HepG2 (cell line): ENCODE results near the gene CCDC157. TPM values are rescaled to one million over a fixed set of nuclear protein-coding genes. Genes with fewer than 3 reads are reported as not detected.

Source experiments
- CBFB ChIP-seq: sonication (generic); formaldehyde crosslinking; IDR thresholded peaks from 2 replicates; pipeline ENCODE4 v1.4.0; 2020; ENCODE audit warnings: missing genetic modification reagents
- CBX5 ChIP-seq: sonication (generic); formaldehyde crosslinking; IDR thresholded peaks from 2 replicates; pipeline ENCODE4 v1.4.0; 2020; ENCODE audit warnings: missing genetic modification reagents, borderline replicate concordance
- FOSL2 ChIP-seq: sonication (generic); formaldehyde crosslinking; IDR thresholded peaks from 2 replicates; pipeline ENCODE4 v1.4.0; 2020; ENCODE audit warnings: missing genetic modification reagents
- HDAC1 ChIP-seq: sonication (generic); formaldehyde crosslinking; IDR thresholded peaks from 2 replicates; pipeline ENCODE4 v1.5.1; 2020; ENCODE audit warnings: mild to moderate bottlenecking, missing genetic modification reagents
- KDM5A ChIP-seq: fragments of 200-600 bp; sonication (generic); IDR thresholded peaks from 2 replicates; pipeline ENCODE4 v1.7.0; 2018; ENCODE audit warnings: antibody characterized with exemption, mild to moderate bottlenecking, low read length, borderline replicate concordance
- MIER3 ChIP-seq: IDR thresholded peaks from 2 replicates; pipeline ENCODE4 v1.6.1; 2016; ENCODE audit warnings: missing compliant biosample characterization, borderline replicate concordance
- MXI1 ChIP-seq: IDR thresholded peaks from 3 replicates; pipeline ENCODE4 v1.6.1; 2012; ENCODE audit warnings: low read depth, low read length, inconsistent platforms, borderline replicate concordance
- PHF21A ChIP-seq: sonication (generic); formaldehyde crosslinking; IDR thresholded peaks from 2 replicates; pipeline ENCODE4 v1.5.0; 2020; ENCODE audit warnings: mild to moderate bottlenecking, missing genetic modification reagents
- RBM22 ChIP-seq: fragments of 200-400 bp; formaldehyde crosslinking; optimal IDR thresholded peaks from 2 replicates; pipeline ENCODE3; 2017; ENCODE audit warnings: mild to moderate bottlenecking, low read length, moderate library complexity
- SP4 ChIP-seq: sonication (generic); formaldehyde crosslinking; IDR thresholded peaks from 2 replicates; pipeline ENCODE4 v1.8.1; 2023; ENCODE audit warnings: mild to moderate bottlenecking, missing genetic modification reagents
- TGIF2 ChIP-seq: IDR thresholded peaks from 2 replicates; pipeline ENCODE4 v1.6.1; 2016; ENCODE audit warnings: control low read depth, missing compliant biosample characterization
- TMF1 ChIP-seq: sonication (generic); formaldehyde crosslinking; IDR thresholded peaks from 2 replicates; pipeline ENCODE4 v1.8.1; 2022; ENCODE audit warnings: low read depth, missing genetic modification reagents
- ZBTB7A ChIP-seq: sonication (generic); formaldehyde crosslinking; IDR thresholded peaks from 2 replicates; pipeline ENCODE4 v1.8.0; 2022; ENCODE audit warnings: mild to moderate bottlenecking, missing genetic modification reagents
- ZNF17 ChIP-seq: sonication (generic); formaldehyde crosslinking; IDR thresholded peaks from 2 replicates; pipeline ENCODE4 v1.5.0; 2020; ENCODE audit warnings: mild to moderate bottlenecking, missing genetic modification reagents
- ZNF30 ChIP-seq: sonication (generic); formaldehyde crosslinking; IDR thresholded peaks from 2 replicates; pipeline ENCODE4 v1.5.0; 2020; ENCODE audit warnings: mild to moderate bottlenecking, missing genetic modification reagents
- ZNF574 ChIP-seq: sonication (generic); formaldehyde crosslinking; IDR thresholded peaks from 2 replicates; pipeline ENCODE4 v1.4.0; 2020; ENCODE audit warnings: missing genetic modification reagents
- ZNF841 ChIP-seq: sonication (generic); formaldehyde crosslinking; IDR thresholded peaks from 2 replicates; pipeline ENCODE4 v1.8.1; 2023; ENCODE audit warnings: missing genetic modification reagents, borderline replicate concordance
- ZSCAN20 ChIP-seq: sonication (generic); formaldehyde crosslinking; IDR thresholded peaks from 2 replicates; pipeline ENCODE4 v1.4.0; 2020; ENCODE audit warnings: missing genetic modification reagents, mild to moderate bottlenecking, borderline replicate concordance
- polyA plus RNA-seq, 8 experiments: library from polyadenylated mRNA; depleted of rRNA in 3 of 8; stranded (reverse) in 7 of 8; unstranded in 1 of 8; fragments of >200 nt; fragmentation: Illumina TruSeq in 4 of 8; extraction: Trizol in 4 of 8; gene quantifications; 2 replicates each; pipeline versions ENCODE4 v1.2.1 to v1.2.3, GENCODE V29; 2011 to 2016; ENCODE audit warnings: low read depth in 4 of 8, missing spikeins in 1 of 8, mixed read lengths in 1 of 8; ENCODE audit not compliant: insufficient read depth in 1 of 8
- total RNA-seq, 5 experiments: library from RNA; depleted of rRNA; stranded (reverse); fragments of >200 nt; fragmentation: Illumina TruSeq; extraction: Trizol; gene quantifications; 2 replicates each; pipeline ENCODE4 v1.2.3, GENCODE V29; 2016; ENCODE audit warnings: low read depth in 1 of 5
- TF ChIP-seq, protein P1 (sequence below): sonication (generic); formaldehyde crosslinking; IDR thresholded peaks from 2 replicates; pipeline ENCODE4 v1.5.0; 2020; ENCODE audit warnings: mild to moderate bottlenecking, missing genetic modification reagents
- TF ChIP-seq, protein P2 (sequence below): IDR thresholded peaks from 2 replicates; pipeline ENCODE4 v1.6.1; 2016; ENCODE audit warnings: mild to moderate bottlenecking
- TF ChIP-seq, protein P3 (sequence below): sonication (generic); formaldehyde crosslinking; IDR thresholded peaks from 2 replicates; pipeline ENCODE4 v1.8.0; 2022; ENCODE audit warnings: missing genetic modification reagents, low read depth, mild to moderate bottlenecking, borderline replicate concordance
- TF ChIP-seq, protein P4 (sequence below): sonication (generic); formaldehyde crosslinking; IDR thresholded peaks from 2 replicates; pipeline ENCODE4 v1.4.0; 2020; ENCODE audit warnings: mild to moderate bottlenecking, missing genetic modification reagents

Gene CCDC157
- total and polyA plus RNA-seq, 2 of the 13 experiments (the other 11 are each of a cell fraction or from before 2014, with no cell fraction given), result 1.4 to 1.6 TPM

- TF ChIP-seq ZNF574 (peak; percentile 85), TGIF2 (CRISPR knock-in tag) (peak; percentile 38; the same call in 1 of the 2 replicates), ZSCAN20 (CRISPR knock-in tag) (no peak), SP4 (peak; percentile 88), ZBTB7A (CRISPR knock-in tag) (no peak; the same call in 1 of the 2 replicates), ZNF17 (0 out of 2 replicates have a peak, but pooled peaks have one; percentile 18), FOSL2 (CRISPR knock-in tag) (peak; percentile 64), ZNF30 (CRISPR knock-in tag) (no peak), PHF21A (CRISPR knock-in tag) (peak; percentile 86), MXI1 (peak; percentile 81; the same call in 2 of the 3 replicates), CBFB (CRISPR knock-in tag) (peak; percentile 65; the same call in 1 of the 2 replicates), TMF1 (CRISPR knock-in tag) (no peak), CBX5 (CRISPR knock-in tag) (peak; percentile 79; the same call in 1 of the 2 replicates), HDAC1 (CRISPR knock-in tag) (peak; percentile 53; the same call in 1 of the 2 replicates), RBM22 (peak; percentile 74), ZNF841 (CRISPR knock-in tag) (no peak), MIER3 (CRISPR knock-in tag) (peak; percentile 88; the same call in 1 of the 2 replicates), KDM5A (peak; percentile 35; the same call in 1 of the 2 replicates)
- TF ChIP-seq, protein P1, sequence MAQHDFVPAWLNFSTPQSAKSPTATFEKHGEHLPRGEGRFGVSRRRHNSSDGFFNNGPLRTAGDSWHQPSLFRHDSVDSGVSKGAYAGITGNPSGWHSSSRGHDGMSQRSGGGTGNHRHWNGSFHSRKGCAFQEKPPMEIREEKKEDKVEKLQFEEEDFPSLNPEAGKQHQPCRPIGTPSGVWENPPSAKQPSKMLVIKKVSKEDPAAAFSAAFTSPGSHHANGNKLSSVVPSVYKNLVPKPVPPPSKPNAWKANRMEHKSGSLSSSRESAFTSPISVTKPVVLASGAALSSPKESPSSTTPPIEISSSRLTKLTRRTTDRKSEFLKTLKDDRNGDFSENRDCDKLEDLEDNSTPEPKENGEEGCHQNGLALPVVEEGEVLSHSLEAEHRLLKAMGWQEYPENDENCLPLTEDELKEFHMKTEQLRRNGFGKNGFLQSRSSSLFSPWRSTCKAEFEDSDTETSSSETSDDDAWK, result no peak
- TF ChIP-seq, protein P2, sequence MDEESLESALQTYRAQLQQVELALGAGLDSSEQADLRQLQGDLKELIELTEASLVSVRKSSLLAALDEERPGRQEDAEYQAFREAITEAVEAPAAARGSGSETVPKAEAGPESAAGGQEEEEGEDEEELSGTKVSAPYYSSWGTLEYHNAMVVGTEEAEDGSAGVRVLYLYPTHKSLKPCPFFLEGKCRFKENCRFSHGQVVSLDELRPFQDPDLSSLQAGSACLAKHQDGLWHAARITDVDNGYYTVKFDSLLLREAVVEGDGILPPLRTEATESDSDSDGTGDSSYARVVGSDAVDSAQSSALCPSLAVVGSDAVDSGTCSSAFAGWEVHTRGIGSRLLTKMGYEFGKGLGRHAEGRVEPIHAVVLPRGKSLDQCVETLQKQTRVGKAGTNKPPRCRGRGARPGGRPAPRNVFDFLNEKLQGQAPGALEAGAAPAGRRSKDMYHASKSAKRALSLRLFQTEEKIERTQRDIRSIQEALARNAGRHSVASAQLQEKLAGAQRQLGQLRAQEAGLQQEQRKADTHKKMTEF, result peak; percentile 89
- TF ChIP-seq, protein P3, sequence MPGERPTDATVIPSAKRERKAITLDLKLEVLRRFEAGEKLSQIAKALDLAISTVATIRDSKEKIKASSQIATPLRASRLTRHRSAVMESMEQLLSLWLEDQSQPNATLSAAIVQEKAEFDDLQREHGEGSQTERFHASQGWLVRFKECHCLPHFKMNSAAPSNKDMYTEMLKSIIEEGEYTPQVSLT (CRISPR knock-in tag), result no peak
- TF ChIP-seq, protein P4, sequence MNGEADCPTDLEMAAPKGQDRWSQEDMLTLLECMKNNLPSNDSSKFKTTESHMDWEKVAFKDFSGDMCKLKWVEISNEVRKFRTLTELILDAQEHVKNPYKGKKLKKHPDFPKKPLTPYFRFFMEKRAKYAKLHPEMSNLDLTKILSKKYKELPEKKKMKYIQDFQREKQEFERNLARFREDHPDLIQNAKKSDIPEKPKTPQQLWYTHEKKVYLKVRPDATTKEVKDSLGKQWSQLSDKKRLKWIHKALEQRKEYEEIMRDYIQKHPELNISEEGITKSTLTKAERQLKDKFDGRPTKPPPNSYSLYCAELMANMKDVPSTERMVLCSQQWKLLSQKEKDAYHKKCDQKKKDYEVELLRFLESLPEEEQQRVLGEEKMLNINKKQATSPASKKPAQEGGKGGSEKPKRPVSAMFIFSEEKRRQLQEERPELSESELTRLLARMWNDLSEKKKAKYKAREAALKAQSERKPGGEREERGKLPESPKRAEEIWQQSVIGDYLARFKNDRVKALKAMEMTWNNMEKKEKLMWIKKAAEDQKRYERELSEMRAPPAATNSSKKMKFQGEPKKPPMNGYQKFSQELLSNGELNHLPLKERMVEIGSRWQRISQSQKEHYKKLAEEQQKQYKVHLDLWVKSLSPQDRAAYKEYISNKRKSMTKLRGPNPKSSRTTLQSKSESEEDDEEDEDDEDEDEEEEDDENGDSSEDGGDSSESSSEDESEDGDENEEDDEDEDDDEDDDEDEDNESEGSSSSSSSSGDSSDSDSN (CRISPR knock-in tag), result peak; percentile 84
These were observed 67.2 kb downstream of the CCDC157 start (continued) for GRCh38 chr22:30423959-30424533.
